Measurements from ENCODE around the gene ONECUT1.
A peak's percentile ranks its signal among the peaks of the same experiment; 100 is the strongest.

DNA sequence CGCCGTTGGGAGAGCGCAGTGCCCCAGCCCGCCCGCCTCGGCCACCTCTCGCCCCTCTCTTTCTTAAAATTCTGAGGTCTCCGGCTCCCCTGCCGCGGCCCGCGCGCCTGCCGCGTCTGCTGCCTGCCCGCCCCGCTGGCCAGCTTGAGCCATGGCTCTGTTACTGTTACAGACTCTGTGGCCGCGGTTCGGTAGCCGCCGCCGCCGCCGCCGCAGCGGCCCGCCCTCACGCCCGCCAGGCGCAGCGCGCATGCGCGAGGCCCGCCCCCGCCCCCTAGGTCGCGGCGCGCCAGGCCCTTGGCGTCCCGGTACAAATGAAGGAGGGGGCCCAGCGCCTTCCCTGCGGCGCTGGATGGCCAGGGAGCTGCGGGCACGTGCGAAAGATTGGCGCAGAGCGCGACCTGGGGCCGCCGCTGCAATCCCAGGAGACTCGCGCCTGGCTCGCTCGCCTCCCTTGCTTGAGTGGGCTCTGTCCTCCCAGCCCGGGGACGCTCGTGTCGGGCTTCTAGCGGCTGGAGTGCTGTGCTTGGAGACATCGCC lies at the start of gene ONECUT1:
- TF ChIP-seq, protein P1, sequence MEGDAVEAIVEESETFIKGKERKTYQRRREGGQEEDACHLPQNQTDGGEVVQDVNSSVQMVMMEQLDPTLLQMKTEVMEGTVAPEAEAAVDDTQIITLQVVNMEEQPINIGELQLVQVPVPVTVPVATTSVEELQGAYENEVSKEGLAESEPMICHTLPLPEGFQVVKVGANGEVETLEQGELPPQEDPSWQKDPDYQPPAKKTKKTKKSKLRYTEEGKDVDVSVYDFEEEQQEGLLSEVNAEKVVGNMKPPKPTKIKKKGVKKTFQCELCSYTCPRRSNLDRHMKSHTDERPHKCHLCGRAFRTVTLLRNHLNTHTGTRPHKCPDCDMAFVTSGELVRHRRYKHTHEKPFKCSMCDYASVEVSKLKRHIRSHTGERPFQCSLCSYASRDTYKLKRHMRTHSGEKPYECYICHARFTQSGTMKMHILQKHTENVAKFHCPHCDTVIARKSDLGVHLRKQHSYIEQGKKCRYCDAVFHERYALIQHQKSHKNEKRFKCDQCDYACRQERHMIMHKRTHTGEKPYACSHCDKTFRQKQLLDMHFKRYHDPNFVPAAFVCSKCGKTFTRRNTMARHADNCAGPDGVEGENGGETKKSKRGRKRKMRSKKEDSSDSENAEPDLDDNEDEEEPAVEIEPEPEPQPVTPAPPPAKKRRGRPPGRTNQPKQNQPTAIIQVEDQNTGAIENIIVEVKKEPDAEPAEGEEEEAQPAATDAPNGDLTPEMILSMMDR (conservative IDR thresholded peaks at IDR 0.05): no peak
- TF ChIP-seq ZFX (IDR thresholded peaks at IDR 0.05): 0 out of 2 replicates have a peak, but pooled peaks have one; percentile 26
